Brain microvascular endothelial cell (primary cell): ENCODE results near the gene GPBAR1.
A peak's percentile ranks its signal among the peaks of the same experiment; 100 is the strongest.

Experiments
- DNase-seq: peaks from one replicate; pipeline ENCODE4 v3.0.0-alpha.2; 2020
- H3K27ac ChIP-seq: fragments of 250-450 bp; sonication (Bioruptor Pico); 2 replicates; pipeline ENCODE4 v1.5.1; 2020; ENCODE audit warnings: mild to moderate bottlenecking, moderate library complexity
- H3K27me3 ChIP-seq: fragments of 250-450 bp; sonication (Bioruptor Pico); replicated peaks from 2 replicates; pipeline ENCODE4 v1.5.1; 2020; ENCODE audit warnings: mild to moderate bottlenecking
- H3K36me3 ChIP-seq: fragments of 250-450 bp; sonication (Bioruptor Pico); replicated peaks from 2 replicates; pipeline ENCODE4 v1.5.1; 2020; ENCODE audit warnings: mild to moderate bottlenecking
- H3K4me3 ChIP-seq: 2 replicates; pipeline ENCODE4 v1.5.1; 2011; ENCODE audit warnings: low read depth, mild to moderate bottlenecking, control low read depth, low read length, moderate library complexity
- CTCF ChIP-seq: IDR thresholded peaks from 2 replicates; pipeline ENCODE4 v1.5.1; 2011; ENCODE audit warnings: low read depth, mild to moderate bottlenecking, moderate library complexity, low read length, control low read depth, inconsistent platforms; ENCODE audit errors: missing control alignments
- in situ Hi-C: cut with HindIII; loops from 2 replicates; pipeline ENCODE4 v1.10.0; 2017; ENCODE audit warnings: low sequenced_read_pairs, low pct_ligation_motif_present

Gene GPBAR1

GRCh38 chr2:218256612-218257350 lies 4.0 kb upstream of the GPBAR1 start:
- Histone ChIP-seq H3K27me3 (no peaks in the 10 kb centered on the region), H3K27ac (no peak overlapping the region), H3K36me3 (peaks cover 50% of the 10 kb centered on the region), H3K4me3 (no peak overlapping the region)
- no peak for TF ChIP-seq CTCF
- no peak for DNase-seq
- in situ Hi-C loops, result no loop called here

DNA sequence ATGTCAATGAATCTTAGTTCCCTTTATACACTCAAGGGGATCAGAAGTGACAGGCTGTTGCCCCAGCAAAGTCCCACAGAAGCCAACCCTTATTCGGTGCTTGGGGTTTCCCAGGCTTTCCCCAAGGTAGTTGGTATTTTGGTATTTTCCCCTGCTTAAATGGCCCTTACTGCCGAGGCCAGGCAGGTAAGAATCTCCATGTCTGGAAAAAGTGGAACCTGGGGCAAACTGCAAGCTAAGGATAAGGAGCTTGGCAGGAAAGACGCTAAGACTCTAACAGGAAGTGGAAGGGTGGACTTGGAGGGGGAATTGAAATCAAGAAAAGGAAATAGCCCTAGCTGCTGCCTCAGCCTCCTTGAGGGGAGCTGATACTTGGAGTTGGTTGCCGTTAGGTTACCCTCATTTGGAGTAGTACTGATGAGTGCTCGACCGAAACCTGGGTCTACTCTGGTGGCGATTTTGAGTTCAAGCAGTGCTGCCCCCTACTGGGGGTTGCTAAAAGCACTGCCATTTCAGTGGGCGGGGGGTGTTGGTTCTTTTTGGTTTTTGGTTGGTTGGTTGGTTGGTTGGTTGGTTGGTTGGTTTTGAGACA lies 3.3 kb upstream of the GPBAR1 start:
- no peak overlapping the region for H3K4me3 ChIP-seq
- in situ Hi-C loops, result no loop called here
- peak; percentile 79 for TF ChIP-seq CTCF
- peaks cover 43% of the 10 kb centered on the region for H3K36me3 ChIP-seq
- no peaks in the 10 kb centered on the region for H3K27me3 ChIP-seq
- no peak for DNase-seq
- H3K27ac ChIP-seq, result no peak overlapping the region

- peak; percentile 1 for TF ChIP-seq CTCF
- Histone ChIP-seq H3K27ac (peak overlapping the region; percentile 42), H3K4me3 (no peak overlapping the region), H3K36me3 (peaks cover 30% of the 10 kb centered on the region), H3K27me3 (no peaks in the 10 kb centered on the region)
- peak; percentile 81 for DNase-seq
- in situ Hi-C loops, result no loop called here
Observed at GRCh38 chr2:218259099-218259961, 1.5 kb upstream of the GPBAR1 start.

DNA sequence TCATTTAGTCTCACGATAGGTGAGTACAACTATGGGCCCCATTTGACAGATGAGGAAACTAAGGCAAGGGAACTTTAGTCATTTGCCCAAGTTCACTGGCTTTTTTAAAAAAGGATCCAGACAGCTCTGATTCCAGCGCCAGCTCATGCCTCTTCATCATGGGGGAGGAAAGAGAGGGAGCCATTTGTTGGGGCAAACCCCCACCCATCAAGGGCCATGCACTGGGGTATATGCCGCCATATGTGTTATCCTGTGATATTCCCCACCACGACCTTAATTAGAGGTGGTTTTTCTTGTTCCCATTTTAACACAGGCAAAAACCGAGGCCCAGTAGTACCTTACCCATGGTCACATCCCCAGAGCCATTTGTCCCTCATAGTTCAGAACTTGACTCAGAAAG lies 649 bp upstream of the GPBAR1 start:
- Histone ChIP-seq H3K27ac (no peak overlapping the region), H3K27me3 (no peaks in the 10 kb centered on the region), H3K36me3 (peaks cover 30% of the 10 kb centered on the region), H3K4me3 (no peak overlapping the region)
- in situ Hi-C loops, result no loop called here
- no peak for DNase-seq
- no peak for TF ChIP-seq CTCF

DNA sequence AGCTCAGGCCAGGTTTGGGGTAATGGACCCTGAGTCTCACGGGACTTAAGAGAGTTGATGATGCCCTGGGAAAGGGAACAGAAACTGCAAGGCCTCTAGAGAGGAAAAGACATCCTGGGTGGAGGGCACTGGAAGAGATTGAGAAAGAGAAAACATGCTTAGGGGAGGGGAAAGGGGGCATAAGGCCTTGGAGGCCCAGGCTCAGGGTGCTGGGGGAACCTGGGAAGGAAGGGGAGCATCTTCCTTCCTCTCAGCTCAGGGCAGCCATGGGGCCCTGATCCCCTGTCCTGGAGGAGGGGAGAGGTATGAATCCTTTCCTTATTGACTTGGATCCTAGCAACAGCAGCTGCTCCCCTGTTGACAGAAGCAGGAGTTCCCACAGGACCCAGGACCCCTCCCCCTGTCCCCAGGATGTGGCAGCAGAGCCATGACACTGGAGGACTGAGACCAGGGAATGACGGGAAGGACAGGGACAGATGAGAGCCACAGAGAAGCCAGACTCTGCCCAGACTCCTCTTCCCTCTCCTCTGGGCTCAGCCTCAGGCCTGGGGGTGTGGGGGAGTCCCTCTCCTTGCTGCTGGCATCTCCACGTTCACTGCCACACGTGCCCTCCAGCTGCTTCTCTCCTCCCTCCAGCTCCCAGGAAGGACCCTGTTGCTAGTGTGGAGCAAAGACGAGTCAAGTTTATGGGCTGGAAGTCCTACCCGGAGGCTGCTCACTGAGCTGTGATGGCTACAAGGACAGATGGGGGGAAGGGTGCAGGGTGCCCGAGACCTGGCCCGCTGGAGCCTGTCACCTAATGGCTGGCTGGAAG lies 815 bp downstream of the GPBAR1 start:
- DNase-seq, result no peak
- in situ Hi-C loops, result no loop called here
- TF ChIP-seq CTCF, result no peak
- H3K4me3 ChIP-seq, result no peak overlapping the region
- no peaks in the 10 kb centered on the region for H3K27me3 ChIP-seq
- H3K27ac ChIP-seq, result no peak overlapping the region
- H3K36me3 ChIP-seq, result peaks cover 27% of the 10 kb centered on the region
